Measurements from ENCODE around the gene COA8. TPM values are rescaled to one million over a fixed set of nuclear protein-coding genes. Genes with fewer than 3 reads are reported as not detected.

Gene COA8
- total and polyA plus RNA-seq, 9 of the 15 experiments (the other 6 are each of a cell fraction or from before 2014, with no cell fraction given), result 5.0 to 35.3 (median 25.7) TPM

GRCh38 chr14:103623883-103624482, 61.2 kb downstream of the COA8 start:
- POLR2A ChIA-PET, result interaction anchor here (0.6 kb wide), 1 partner anchor 53 kb away, joined by 3 read pairs; no protein-coding TSS in a partner anchor
- Histone ChIP-seq H3K9ac (ENCODE audit: insufficient read depth in 1 of 2, low read depth in 2 of 2, low read length in 2 of 2) (peak overlapping the region in 1 of 2 experiments; percentile 68; a peak in 2 of 4 replicates), H3K4me2 (ENCODE audit: insufficient read depth, low read length) (no peak overlapping the region), H3K27ac (ENCODE audit: extremely low read depth, low read depth, low read length) (no peak overlapping the region), H3K27me3 (ENCODE audit: control insufficient read depth in 2 of 2, insufficient read depth in 2 of 2, low read length in 2 of 2) (no peaks in the 10 kb centered on the region), H4K20me1 (replicated peaks; ENCODE audit: control insufficient read depth, insufficient read depth, low read length) (no peaks in the 10 kb centered on the region), H3K79me2 (ENCODE audit: control insufficient read depth, insufficient read depth, low read length) (peaks cover under 1% of the 10 kb centered on the region; the same call in 2 of the 3 replicates), H3K4me3 (no peak overlapping the region), H3K9me3 (replicated peaks; ENCODE audit: control insufficient read depth, insufficient read depth, low read depth, low read length) (no peaks in the 10 kb centered on the region), H3K36me3 (ENCODE audit: control insufficient read depth, insufficient read depth, low read length) (no peaks in the 10 kb centered on the region), H3K4me1 (replicated peaks in 1 of 2; ENCODE audit: control insufficient read depth in 2 of 2, insufficient read depth in 2 of 2, low read length in 2 of 2) (peaks cover 9 to 22% of the 10 kb centered on the region in 2 experiments; a peak in 4 of 5 replicates), H2AFZ (ENCODE audit: low read depth, low read length) (no peak overlapping the region), H3K9me1 (ENCODE audit: control insufficient read depth, insufficient read depth, low read length) (no peaks in the 10 kb centered on the region)
- intact Hi-C loops (cut with micrococcal nuclease) (no loop called here), in situ Hi-C loops (cut with MboI) (no loop called here)
- FAIRE-seq (no peak), DNase-seq (ENCODE audit: extremely low read depth in 1 of 4, low spot score in 3 of 4) (no peak), ATAC-seq (no peak)
- CTCF ChIA-PET (ENCODE audit: low intra/inter-chr PET ratio), result interaction anchor here (0.6 kb wide), 1 partner anchor 27 kb away, joined by 3 read pairs; no protein-coding TSS in a partner anchor
- no TSS peak for BruUV-seq (replicated peaks)
- no peak for TF ChIP-seq FOSL1 (tag; conservative IDR thresholded peaks at IDR 0.05)
- TF ChIP-seq CHD1 (IDR thresholded peaks at IDR 0.05; ENCODE audit: low read length), result no peak
- whole genome bisulfite sequencing (ENCODE audit: insufficient coverage, low coverage, missing lambda C conversion rate), result 75% methylated on average over 12 of the region's 16 CpGs

- H3K27ac ChIP-seq (ENCODE audit: extremely low read depth, low read depth, low read length), result no peak overlapping the region
- DNase-seq (ENCODE audit: extremely low read depth in 1 of 4, low spot score in 3 of 4) (peak in 1 of 4 experiments; percentile 36), ATAC-seq (peak; percentile 14; the same call in 2 of the 3 replicates), FAIRE-seq (no peak)
- H3K79me2 ChIP-seq (ENCODE audit: control insufficient read depth, insufficient read depth, low read length), result peaks cover 9% of the 10 kb centered on the region
- no peaks in the 10 kb centered on the region for H3K9me1 ChIP-seq (ENCODE audit: control insufficient read depth, insufficient read depth, low read length)
- H3K4me3 ChIP-seq, result no peak overlapping the region
- no peak overlapping the region for H2AFZ ChIP-seq (ENCODE audit: low read depth, low read length)
- no peaks in the 10 kb centered on the region for H3K36me3 ChIP-seq (ENCODE audit: control insufficient read depth, insufficient read depth, low read length)
- POLR2A ChIA-PET, result interaction anchor here (0.6 kb wide), 1 partner anchor 52 kb away, joined by 3 read pairs; no protein-coding TSS in a partner anchor
- H3K4me2 ChIP-seq (ENCODE audit: insufficient read depth, low read length), result no peak overlapping the region
- peaks cover 9 to 25% of the 10 kb centered on the region in 2 experiments; a peak in 4 of 5 replicates for H3K4me1 ChIP-seq (replicated peaks in 1 of 2; ENCODE audit: control insufficient read depth in 2 of 2, insufficient read depth in 2 of 2, low read length in 2 of 2)
- H4K20me1 ChIP-seq (replicated peaks; ENCODE audit: control insufficient read depth, insufficient read depth, low read length), result no peaks in the 10 kb centered on the region
- BruUV-seq (replicated peaks), result no TSS peak
- intact Hi-C loops (cut with micrococcal nuclease), result no loop called here
- CTCF ChIA-PET (ENCODE audit: low intra/inter-chr PET ratio), result no interaction called here
- H3K9ac ChIP-seq (ENCODE audit: insufficient read depth in 1 of 2, low read depth in 2 of 2, low read length in 2 of 2), result peak overlapping the region in 1 of 2 experiments; percentile 28; a peak in 2 of 4 replicates
- WGBS (ENCODE audit: insufficient coverage, low coverage, missing lambda C conversion rate), result 8% methylated on average over 6 of the region's 10 CpGs
- in situ Hi-C loops (cut with MboI), result no loop called here
- no peaks in the 10 kb centered on the region for H3K9me3 ChIP-seq (replicated peaks; ENCODE audit: control insufficient read depth, insufficient read depth, low read depth, low read length)
- no peaks in the 10 kb centered on the region for H3K27me3 ChIP-seq (ENCODE audit: control insufficient read depth in 2 of 2, insufficient read depth in 2 of 2, low read length in 2 of 2)
- TF ChIP-seq MGA (IDR thresholded peaks at IDR 0.05), result peak; percentile 48
Measured at GRCh38 chr14:103624860-103625259, 62.1 kb downstream of the COA8 start.
